A673 (cell line): ENCODE results near the gene CTCF. TPM values are rescaled to one million over a fixed set of nuclear protein-coding genes. Genes with fewer than 3 reads are reported as not detected.

Experiments
- BruUV-seq: library from RNA; stranded (reverse); fragments of 400-500 nt; replicated peaks from 2 replicates; lab custom pipeline; 2021; lab: Mats Ljungman, UMichigan
- CTCF ChIA-PET: fragments of 300-600 bp; sonication (Branson Sonifier 250); formaldehyde crosslinking; loops from one replicate; lab custom pipeline; 2022; ENCODE audit warnings: antibody characterized with exemption; lab: Charles Lee
- POLR2A ChIA-PET: fragments of 300-600 bp; sonication (Branson Sonifier 250); formaldehyde crosslinking; loops from one replicate; lab custom pipeline; 2022; ENCODE audit warnings: antibody characterized with exemption; ENCODE audit not compliant: low non-redundant PET; lab: Charles Lee
- DNase-seq: peaks from one replicate; pipeline ENCODE4 v3.0.0-alpha.2; 2015; ENCODE audit warnings: low spot score
- H3K27ac ChIP-seq: fragments of 200-600 bp; sonication (generic); 2 replicates; pipeline ENCODE4 v1.5.1; 2016; ENCODE audit warnings: mixed run types, low read depth, mild to moderate bottlenecking, mixed read lengths, antibody characterized with exemption, low read length; ENCODE audit not compliant: poor library complexity, severe bottlenecking
- H3K27me3 ChIP-seq: fragments of 200-600 bp; sonication (generic); replicated peaks from 2 replicates; pipeline ENCODE4 v1.6.1; 2017; ENCODE audit warnings: mixed run types, low read depth, mild to moderate bottlenecking, mixed read lengths, antibody characterized with exemption, low read length; ENCODE audit not compliant: insufficient read depth, poor library complexity
- H3K36me3 ChIP-seq: fragments of 200-600 bp; sonication (generic); 2 replicates; pipeline ENCODE4 v1.6.1; 2016; ENCODE audit warnings: mixed run types, mild to moderate bottlenecking, mixed read lengths, antibody characterized with exemption, low read length; ENCODE audit not compliant: insufficient read depth, poor library complexity, severe bottlenecking
- H3K4me1 ChIP-seq: fragments of 200-600 bp; sonication (generic); 2 replicates; pipeline ENCODE4 v1.6.1; 2017; ENCODE audit warnings: mixed run types, mild to moderate bottlenecking, mixed read lengths, antibody characterized with exemption, low read length; ENCODE audit not compliant: insufficient read depth, poor library complexity, severe bottlenecking
- H3K4me3 ChIP-seq: fragments of 200-600 bp; sonication (generic); 2 replicates; pipeline ENCODE4 v1.5.1; 2016; ENCODE audit warnings: low read depth, mixed run types, mild to moderate bottlenecking, mixed read lengths, low read length; ENCODE audit not compliant: poor library complexity, severe bottlenecking
- H3K9me3 ChIP-seq: fragments of 200-600 bp; sonication (generic); 2 replicates; pipeline ENCODE4 v1.6.1; 2016; ENCODE audit warnings: mixed run types, low read depth, mild to moderate bottlenecking, mixed read lengths, antibody characterized with exemption, low read length; ENCODE audit not compliant: poor library complexity, severe bottlenecking
- EZH2 ChIP-seq: fragments of 200-600 bp; sonication (generic); IDR thresholded peaks from 2 replicates; pipeline ENCODE4 v1.6.1; 2017; ENCODE audit warnings: borderline replicate concordance, low read depth, mild to moderate bottlenecking, mixed read lengths, antibody characterized with exemption, low read length; ENCODE audit not compliant: poor library complexity, severe bottlenecking
- intact Hi-C: fragments of 100-400 bp; cut with micrococcal nuclease; formaldehyde crosslinking; loops from one replicate; pipeline ENCODE4 v1.10.0; 2022; ENCODE audit not compliant: unreplicated experiment
- total RNA-seq: library from RNA; stranded (reverse); gene quantifications from 2 replicates; pipeline ENCODE4 v1.2.3, GENCODE V29; 2021
- TF ChIP-seq, protein P1 (sequence below): fragments of 300-800, 200-600 bp; sonication (generic); conservative IDR thresholded peaks from 2 replicates; pipeline ENCODE4 v1.5.1; 2017; ENCODE audit warnings: low read depth, mild to moderate bottlenecking, antibody characterized with exemption, low read length, moderate library complexity, mixed read lengths

Gene CTCF
- total RNA-seq, 1 experiment from 2014 or later, result 74.7 TPM

DNA sequence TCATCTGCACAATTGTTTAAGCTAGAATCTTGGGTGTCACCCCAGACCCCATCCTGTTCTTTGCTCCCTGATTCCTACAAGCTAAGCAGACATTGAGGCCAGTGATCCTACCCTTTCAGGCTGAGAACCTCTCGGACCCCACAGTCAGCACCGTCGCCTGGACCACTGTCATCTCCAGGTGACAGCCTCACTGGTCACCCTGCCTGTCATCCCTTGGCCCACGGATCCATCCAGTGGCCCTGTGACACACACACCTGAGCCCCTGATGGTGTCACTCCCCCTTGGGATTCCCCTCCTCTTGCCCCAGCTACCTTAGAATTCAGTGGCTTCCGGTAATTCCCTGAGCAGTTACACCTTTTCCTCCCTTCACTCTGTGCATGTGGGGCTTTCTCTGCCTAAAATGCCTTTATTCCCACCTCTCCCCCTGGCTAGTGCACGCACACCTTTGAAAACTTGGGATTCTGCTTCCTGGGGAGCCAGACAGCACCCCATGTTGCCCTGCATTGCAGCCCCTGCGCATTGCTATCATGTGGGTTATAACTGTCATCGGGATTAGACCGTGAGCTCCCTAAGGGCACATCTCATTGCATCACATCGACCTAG is 107.3 kb downstream of the CTCF start:
- H3K4me3 ChIP-seq, result no peak overlapping the region
- ChIA-PET CTCF (interaction anchor here (3.8 kb wide), 1 partner anchor 123 kb away, joined by 19 read pairs; no protein-coding TSS in a partner anchor), POLR2A (interaction anchor here (0.6 kb wide), 1 partner anchor 117 kb away, joined by 7 read pairs; no protein-coding TSS in a partner anchor)
- intact Hi-C loops, result loop anchor here (5.0 kb wide), 2 partner anchors 107 to 138 kb away; partner anchors contain the start of genes CTCF, RANBP10 and TSNAXIP1
- no peak overlapping the region for H3K27ac ChIP-seq
- DNase-seq, result no peak
- H3K36me3 ChIP-seq, result no peaks in the 10 kb centered on the region
- no peaks in the 10 kb centered on the region for H3K9me3 ChIP-seq
- BruUV-seq, result no TSS peak
- TF ChIP-seq, protein P1, sequence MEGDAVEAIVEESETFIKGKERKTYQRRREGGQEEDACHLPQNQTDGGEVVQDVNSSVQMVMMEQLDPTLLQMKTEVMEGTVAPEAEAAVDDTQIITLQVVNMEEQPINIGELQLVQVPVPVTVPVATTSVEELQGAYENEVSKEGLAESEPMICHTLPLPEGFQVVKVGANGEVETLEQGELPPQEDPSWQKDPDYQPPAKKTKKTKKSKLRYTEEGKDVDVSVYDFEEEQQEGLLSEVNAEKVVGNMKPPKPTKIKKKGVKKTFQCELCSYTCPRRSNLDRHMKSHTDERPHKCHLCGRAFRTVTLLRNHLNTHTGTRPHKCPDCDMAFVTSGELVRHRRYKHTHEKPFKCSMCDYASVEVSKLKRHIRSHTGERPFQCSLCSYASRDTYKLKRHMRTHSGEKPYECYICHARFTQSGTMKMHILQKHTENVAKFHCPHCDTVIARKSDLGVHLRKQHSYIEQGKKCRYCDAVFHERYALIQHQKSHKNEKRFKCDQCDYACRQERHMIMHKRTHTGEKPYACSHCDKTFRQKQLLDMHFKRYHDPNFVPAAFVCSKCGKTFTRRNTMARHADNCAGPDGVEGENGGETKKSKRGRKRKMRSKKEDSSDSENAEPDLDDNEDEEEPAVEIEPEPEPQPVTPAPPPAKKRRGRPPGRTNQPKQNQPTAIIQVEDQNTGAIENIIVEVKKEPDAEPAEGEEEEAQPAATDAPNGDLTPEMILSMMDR, result no peak
- no peak for TF ChIP-seq EZH2
- peaks cover 28% of the 10 kb centered on the region for H3K4me1 ChIP-seq
- H3K27me3 ChIP-seq, result no peaks in the 10 kb centered on the region

DNA sequence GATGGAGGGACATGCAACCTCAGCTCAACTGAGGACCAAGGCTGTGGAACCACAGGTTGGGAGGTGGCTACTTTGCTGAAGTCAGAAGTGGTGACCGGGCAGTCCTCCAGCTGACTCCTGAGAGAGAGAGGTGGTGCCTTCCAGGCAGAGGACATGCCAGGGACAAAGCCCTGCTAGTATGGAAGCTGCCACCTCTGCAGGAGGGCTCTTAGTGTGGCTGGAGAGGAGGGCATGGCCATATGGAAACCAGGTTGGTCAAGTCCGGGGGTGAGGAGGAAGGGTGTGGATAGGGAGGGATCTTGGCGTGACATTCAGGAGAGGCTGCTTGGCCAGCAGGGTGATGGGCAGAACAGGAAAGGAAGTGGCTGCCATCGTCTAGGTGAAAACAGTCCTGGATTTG is 110.0 kb downstream of the CTCF start:
- H3K9me3 ChIP-seq, result no peaks in the 10 kb centered on the region
- TF ChIP-seq, protein P1, result no peak
- no peak for TF ChIP-seq EZH2
- no peak overlapping the region for H3K27ac ChIP-seq
- CTCF ChIA-PET, result interaction anchor here (0.5 to 1.8 kb wide), 6 partner anchors 9 to 1646 kb away, joined by 3 to 14 read pairs (median 6); partner anchors contain the start of genes ACD and PARD6A
- no peaks in the 10 kb centered on the region for H3K27me3 ChIP-seq
- DNase-seq, result no peak
- POLR2A ChIA-PET, result no interaction called here
- peaks cover 23% of the 10 kb centered on the region for H3K4me1 ChIP-seq
- no peaks in the 10 kb centered on the region for H3K36me3 ChIP-seq
- no peak overlapping the region for H3K4me3 ChIP-seq
- intact Hi-C loops, result loop anchor here (5.0 kb wide), 1 partner anchor 135 kb away; the partner anchor contains the start of genes RANBP10 and TSNAXIP1
- BruUV-seq, result no TSS peak

DNA sequence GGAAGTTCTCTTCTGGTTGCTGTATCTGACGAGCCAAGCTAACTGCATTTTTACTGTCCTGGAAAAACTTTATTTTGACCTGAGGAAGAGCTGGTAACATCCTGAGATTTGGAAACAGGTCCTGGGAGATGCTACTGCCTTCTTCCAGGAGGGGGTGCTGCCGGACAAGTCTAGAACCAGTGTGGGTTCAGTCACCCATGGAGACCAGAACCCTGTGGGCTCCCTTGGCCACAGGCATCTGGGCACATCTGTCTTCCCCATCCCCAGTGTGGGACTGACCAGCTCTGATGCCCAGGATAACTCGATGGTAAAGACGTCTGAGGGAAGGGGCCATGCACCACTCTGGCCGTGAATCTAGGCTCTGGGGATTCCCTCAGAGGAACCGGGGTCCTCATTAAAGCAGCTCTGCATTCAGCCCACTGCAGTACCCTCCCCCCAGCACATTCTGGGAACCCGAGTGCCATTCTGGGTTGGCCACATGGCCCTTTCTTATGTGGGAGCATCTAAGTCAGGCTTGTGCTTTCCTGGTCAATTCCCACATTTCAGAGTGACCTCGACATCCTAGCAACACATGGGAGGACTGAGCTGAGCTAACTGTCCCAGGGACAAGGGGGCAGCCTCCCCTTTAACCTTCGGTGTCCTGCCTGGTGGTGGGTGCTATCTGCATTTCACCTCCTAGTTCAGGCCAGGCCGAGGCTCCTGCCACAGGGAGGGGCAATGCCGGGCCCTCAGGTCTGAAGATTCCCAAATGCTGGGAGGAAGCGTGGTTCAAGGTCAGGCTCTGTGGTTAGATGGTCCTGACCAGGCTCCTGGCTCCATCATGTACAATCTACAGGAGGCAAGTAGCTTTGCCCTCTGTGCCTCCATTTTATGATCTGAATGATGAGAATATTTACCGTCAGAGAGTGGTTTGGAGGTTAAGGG is 110.7 kb downstream of the CTCF start:
- Histone ChIP-seq H3K4me3 (no peak overlapping the region), H3K4me1 (peaks cover 19% of the 10 kb centered on the region), H3K9me3 (no peaks in the 10 kb centered on the region), H3K36me3 (no peaks in the 10 kb centered on the region), H3K27me3 (no peaks in the 10 kb centered on the region), H3K27ac (peak overlapping the region; percentile 79)
- peak; percentile 78 for DNase-seq
- no TSS peak for BruUV-seq
- POLR2A ChIA-PET, result no interaction called here
- CTCF ChIA-PET, result interaction anchor here (0.5 to 1.8 kb wide), 7 partner anchors 10 to 1645 kb away, joined by 3 to 14 read pairs (median 4); partner anchors contain the start of genes ACD and PARD6A
- intact Hi-C loops, result loop anchor here (1.0 to 5.0 kb wide), 2 partner anchors 134 to 255 kb away; partner anchors contain the start of genes RANBP10 and TSNAXIP1
- no peak for TF ChIP-seq EZH2
- TF ChIP-seq, protein P1, result peak; percentile 84
